ENCODE results near the gene CFAP68.
A peak's percentile ranks its signal among the peaks of the same experiment; 100 is the strongest.
"Not testable (repeated sequence)": the region's sequence is repeated elsewhere in the genome, so short reads cannot be mapped to it uniquely, and the experiment has no call there.

Gene CFAP68

GRCh38 chr11:111920908-111921307 is 41.6 kb downstream of the CFAP68 start:
- H3K27ac ChIP-seq (ENCODE audit: low read depth, low read length) = no peak overlapping the region
- no peak overlapping the region for H3K4me3 ChIP-seq (ENCODE audit: low read depth in 1 of 2, low read length in 2 of 2)
- H3K9ac ChIP-seq (ENCODE audit: low read length) = no peak overlapping the region
- peaks cover 21% of the 10 kb centered on the region for H3K4me1 ChIP-seq (ENCODE audit: insufficient read depth, low read length)
- no peaks in the 10 kb centered on the region for H3K27me3 ChIP-seq (ENCODE audit: control insufficient read depth in 1 of 2, insufficient read depth in 2 of 2, low read length in 2 of 2)
- no peaks in the 10 kb centered on the region for H3K36me3 ChIP-seq (ENCODE audit: insufficient read depth, low read length)
- no peaks in the 10 kb centered on the region for H3K9me3 ChIP-seq (ENCODE audit: low read length)

- no peaks in the 10 kb centered on the region for H3K27me3 ChIP-seq (ENCODE audit: control insufficient read depth in 1 of 2, insufficient read depth in 2 of 2, low read length in 2 of 2)
These were observed 42.3 kb downstream of the CFAP68 start for GRCh38 chr11:111921541-111922230.

GRCh38 chr11:111922803-111923202 is 43.5 kb downstream of the CFAP68 start:
- H3K27me3 ChIP-seq (ENCODE audit: control insufficient read depth in 1 of 2, insufficient read depth in 2 of 2, low read length in 2 of 2) = no peaks in the 10 kb centered on the region
- H3K9me3 ChIP-seq (ENCODE audit: low read length) = no peaks in the 10 kb centered on the region
- H3K9ac ChIP-seq (ENCODE audit: low read length) = no peak overlapping the region
- peak overlapping the region; percentile 29 for H3K27ac ChIP-seq (ENCODE audit: low read depth, low read length)
- no peaks in the 10 kb centered on the region for H3K36me3 ChIP-seq (ENCODE audit: insufficient read depth, low read length)
- no peak overlapping the region for H3K4me3 ChIP-seq (ENCODE audit: low read depth in 1 of 2, low read length in 2 of 2)
- H3K4me1 ChIP-seq (ENCODE audit: insufficient read depth, low read length) = peaks cover 33% of the 10 kb centered on the region

More at GRCh38 chr11:111921541-111922230, 42.3 kb downstream of the CFAP68 start:
- Histone ChIP-seq H3K27ac (ENCODE audit: low read depth, low read length) (no peak overlapping the region), H3K9ac (ENCODE audit: low read length) (no peak overlapping the region), H3K4me3 (ENCODE audit: low read depth in 1 of 2, low read length in 2 of 2) (no peak overlapping the region), H3K4me1 (ENCODE audit: insufficient read depth, low read length) (peaks cover 28% of the 10 kb centered on the region), H3K9me3 (ENCODE audit: low read length) (no peaks in the 10 kb centered on the region), H3K36me3 (ENCODE audit: insufficient read depth, low read length) (no peaks in the 10 kb centered on the region)

GRCh38 chr11:111923351-111923788 is 44.0 kb downstream of the CFAP68 start:
- peaks cover 33% of the 10 kb centered on the region for H3K4me1 ChIP-seq (ENCODE audit: insufficient read depth, low read length)
- no peak overlapping the region for H3K4me3 ChIP-seq (ENCODE audit: low read depth in 1 of 2, low read length in 2 of 2)
- H3K27me3 ChIP-seq (ENCODE audit: control insufficient read depth in 1 of 2, insufficient read depth in 2 of 2, low read length in 2 of 2) = no peaks in the 10 kb centered on the region
- no peak overlapping the region for H3K9ac ChIP-seq (ENCODE audit: low read length)
- no peaks in the 10 kb centered on the region for H3K36me3 ChIP-seq (ENCODE audit: insufficient read depth, low read length)
- peak overlapping the region; percentile 29 for H3K27ac ChIP-seq (ENCODE audit: low read depth, low read length)
- no peaks in the 10 kb centered on the region for H3K9me3 ChIP-seq (ENCODE audit: low read length)

- H3K27ac ChIP-seq (ENCODE audit: low read depth, low read length) = no peak overlapping the region
- peaks cover 33% of the 10 kb centered on the region for H3K4me1 ChIP-seq (ENCODE audit: insufficient read depth, low read length)
- no peaks in the 10 kb centered on the region for H3K36me3 ChIP-seq (ENCODE audit: insufficient read depth, low read length)
These were observed 44.6 kb downstream of the CFAP68 start for GRCh38 chr11:111923951-111924350.

GRCh38 chr11:111925953-111926352 is 46.6 kb downstream of the CFAP68 start:
- Histone ChIP-seq H3K4me3 (ENCODE audit: low read depth in 1 of 2, low read length in 2 of 2) (peak overlapping the region in 1 of 2 donors; percentile 71), H3K36me3 (ENCODE audit: insufficient read depth, low read length) (no peaks in the 10 kb centered on the region), H3K27me3 (ENCODE audit: control insufficient read depth in 1 of 2, insufficient read depth in 2 of 2, low read length in 2 of 2) (no peaks in the 10 kb centered on the region), H3K9me3 (ENCODE audit: low read length) (no peaks in the 10 kb centered on the region), H3K9ac (ENCODE audit: low read length) (no peak overlapping the region), H3K27ac (ENCODE audit: low read depth, low read length) (peak overlapping the region; percentile 81), H3K4me1 (ENCODE audit: insufficient read depth, low read length) (peaks cover 33% of the 10 kb centered on the region)

More at GRCh38 chr11:111923951-111924350, 44.6 kb downstream of the CFAP68 start:
- Histone ChIP-seq H3K4me3 (ENCODE audit: low read depth in 1 of 2, low read length in 2 of 2) (no peak overlapping the region), H3K27me3 (ENCODE audit: control insufficient read depth in 1 of 2, insufficient read depth in 2 of 2, low read length in 2 of 2) (no peaks in the 10 kb centered on the region), H3K9ac (ENCODE audit: low read length) (no peak overlapping the region), H3K9me3 (ENCODE audit: low read length) (no peaks in the 10 kb centered on the region)

- Histone ChIP-seq H3K9me3 (ENCODE audit: low read length) (no peaks in the 10 kb centered on the region), H3K36me3 (ENCODE audit: insufficient read depth, low read length) (no peaks in the 10 kb centered on the region), H3K4me3 (ENCODE audit: low read depth in 1 of 2, low read length in 2 of 2) (peak overlapping the region; percentile 49 to 71), H3K4me1 (ENCODE audit: insufficient read depth, low read length) (peaks cover 33% of the 10 kb centered on the region), H3K27me3 (ENCODE audit: control insufficient read depth in 1 of 2, insufficient read depth in 2 of 2, low read length in 2 of 2) (no peaks in the 10 kb centered on the region), H3K27ac (ENCODE audit: low read depth, low read length) (peak overlapping the region; percentile 81), H3K9ac (ENCODE audit: low read length) (peak overlapping the region; percentile 88)
These were observed 47.4 kb downstream of the CFAP68 start for GRCh38 chr11:111926505-111927391.

- no peaks in the 10 kb centered on the region for H3K36me3 ChIP-seq (ENCODE audit: insufficient read depth, low read length)
- H3K9ac ChIP-seq (ENCODE audit: low read length) = no peak overlapping the region
- no peak overlapping the region for H3K27ac ChIP-seq (ENCODE audit: low read depth, low read length)
- peaks cover 21% of the 10 kb centered on the region for H3K4me1 ChIP-seq (ENCODE audit: insufficient read depth, low read length)
- no peaks in the 10 kb centered on the region for H3K27me3 ChIP-seq (ENCODE audit: control insufficient read depth in 1 of 2, insufficient read depth in 2 of 2, low read length in 2 of 2)
- no peak overlapping the region for H3K4me3 ChIP-seq (ENCODE audit: low read depth in 1 of 2, low read length in 2 of 2)
- H3K9me3 ChIP-seq (ENCODE audit: low read length) = no peaks in the 10 kb centered on the region
These were observed 51.1 kb downstream of the CFAP68 start for GRCh38 chr11:111930472-111930871.

- peaks cover 20% of the 10 kb centered on the region for H3K4me1 ChIP-seq (ENCODE audit: insufficient read depth, low read length)
- H3K27me3 ChIP-seq (ENCODE audit: control insufficient read depth in 1 of 2, insufficient read depth in 2 of 2, low read length in 2 of 2) = no peaks in the 10 kb centered on the region
- H3K27ac ChIP-seq (ENCODE audit: low read depth, low read length) = no peak overlapping the region
- H3K9me3 ChIP-seq (ENCODE audit: low read length) = no peaks in the 10 kb centered on the region
- no peaks in the 10 kb centered on the region for H3K36me3 ChIP-seq (ENCODE audit: insufficient read depth, low read length)
- H3K4me3 ChIP-seq (ENCODE audit: low read depth in 1 of 2, low read length in 2 of 2) = no peak overlapping the region
- H3K9ac ChIP-seq (ENCODE audit: low read length) = no peak overlapping the region
These were observed 53.2 kb downstream of the CFAP68 start for GRCh38 chr11:111932611-111932950.

GRCh38 chr11:111933176-111933575 is 53.8 kb downstream of the CFAP68 start:
- H3K36me3 ChIP-seq (ENCODE audit: insufficient read depth, low read length); H3K27ac ChIP-seq (ENCODE audit: low read depth, low read length); H3K9me3 ChIP-seq (ENCODE audit: low read length); H3K9ac ChIP-seq (ENCODE audit: low read length); H3K27me3 ChIP-seq (ENCODE audit: control insufficient read depth in 1 of 2, insufficient read depth in 2 of 2, low read length in 2 of 2); H3K4me3 ChIP-seq (ENCODE audit: low read depth in 1 of 2, low read length in 2 of 2): not testable (repeated sequence)
- peaks cover 25% of the 10 kb centered on the region for H3K4me1 ChIP-seq (ENCODE audit: insufficient read depth, low read length)

GRCh38 chr11:111933872-111934271 is 54.5 kb downstream of the CFAP68 start:
- H3K9ac ChIP-seq (ENCODE audit: low read length) = no peak overlapping the region
- H3K4me1 ChIP-seq (ENCODE audit: insufficient read depth, low read length) = peaks cover 32% of the 10 kb centered on the region
- H3K27ac ChIP-seq (ENCODE audit: low read depth, low read length) = no peak overlapping the region
- no peaks in the 10 kb centered on the region for H3K36me3 ChIP-seq (ENCODE audit: insufficient read depth, low read length)
- H3K9me3 ChIP-seq (ENCODE audit: low read length) = no peaks in the 10 kb centered on the region
- no peaks in the 10 kb centered on the region for H3K27me3 ChIP-seq (ENCODE audit: control insufficient read depth in 1 of 2, insufficient read depth in 2 of 2, low read length in 2 of 2)
- no peak overlapping the region for H3K4me3 ChIP-seq (ENCODE audit: low read depth in 1 of 2, low read length in 2 of 2)
